ENCODE results near the gene NDUFV2. TPM values are rescaled to one million over a fixed set of nuclear protein-coding genes. Genes with fewer than 3 reads are reported as not detected.

The NDUFV2 gene
- total RNA-seq, 1 experiment from 2014 or later = 211 TPM

DNA sequence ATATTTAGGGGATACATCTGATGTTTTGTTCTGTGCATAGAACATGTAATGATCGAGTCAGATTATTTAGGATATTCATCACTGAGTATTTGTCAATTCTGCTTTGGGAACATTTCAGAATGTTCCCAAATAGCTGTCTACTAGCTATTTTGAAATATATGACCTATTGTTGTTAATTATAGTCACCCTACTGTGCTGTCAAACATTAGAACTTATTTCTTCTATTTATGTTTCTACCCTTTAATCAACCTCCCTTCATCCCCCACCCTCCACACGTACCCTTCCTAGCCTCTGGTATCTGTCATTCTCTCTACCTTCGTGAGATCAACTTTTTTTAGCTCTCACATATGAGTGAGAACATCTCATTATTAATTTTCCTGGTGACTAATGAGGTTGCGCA lies 75.0 kb downstream of the NDUFV2 start:
- intact Hi-C loops (cut with micrococcal nuclease; ENCODE audit: unreplicated experiment) = no loop called here
- H3K4me1 ChIP-seq = no peaks in the 10 kb centered on the region
- no peak overlapping the region for H3K4me3 Mint-ChIP-seq (ENCODE audit: unreplicated experiment)
- no TSS peak for BruUV-seq (replicated peaks)
- H3K36me3 Mint-ChIP-seq (ENCODE audit: insufficient read depth, unreplicated experiment) = no peaks in the 10 kb centered on the region
- H3K4me3 ChIP-seq (ENCODE audit: low read depth, low read length) = no peak overlapping the region
- H3K9me3 Mint-ChIP-seq (ENCODE audit: unreplicated experiment) = no peaks in the 10 kb centered on the region
- H3K9me3 ChIP-seq = no peaks in the 10 kb centered on the region; the same call in 1 of the 2 replicates
- H3K36me3 ChIP-seq (ENCODE audit: control insufficient read depth, insufficient read depth, low read length) = no peaks in the 10 kb centered on the region
- no peak overlapping the region for H3K27ac Mint-ChIP-seq (ENCODE audit: unreplicated experiment)
- DNase-seq = no peak
- no peaks in the 10 kb centered on the region for H3K27me3 ChIP-seq (replicated peaks; ENCODE audit: control insufficient read depth, insufficient read depth, low read length)
- TF ChIP-seq, protein P1, sequence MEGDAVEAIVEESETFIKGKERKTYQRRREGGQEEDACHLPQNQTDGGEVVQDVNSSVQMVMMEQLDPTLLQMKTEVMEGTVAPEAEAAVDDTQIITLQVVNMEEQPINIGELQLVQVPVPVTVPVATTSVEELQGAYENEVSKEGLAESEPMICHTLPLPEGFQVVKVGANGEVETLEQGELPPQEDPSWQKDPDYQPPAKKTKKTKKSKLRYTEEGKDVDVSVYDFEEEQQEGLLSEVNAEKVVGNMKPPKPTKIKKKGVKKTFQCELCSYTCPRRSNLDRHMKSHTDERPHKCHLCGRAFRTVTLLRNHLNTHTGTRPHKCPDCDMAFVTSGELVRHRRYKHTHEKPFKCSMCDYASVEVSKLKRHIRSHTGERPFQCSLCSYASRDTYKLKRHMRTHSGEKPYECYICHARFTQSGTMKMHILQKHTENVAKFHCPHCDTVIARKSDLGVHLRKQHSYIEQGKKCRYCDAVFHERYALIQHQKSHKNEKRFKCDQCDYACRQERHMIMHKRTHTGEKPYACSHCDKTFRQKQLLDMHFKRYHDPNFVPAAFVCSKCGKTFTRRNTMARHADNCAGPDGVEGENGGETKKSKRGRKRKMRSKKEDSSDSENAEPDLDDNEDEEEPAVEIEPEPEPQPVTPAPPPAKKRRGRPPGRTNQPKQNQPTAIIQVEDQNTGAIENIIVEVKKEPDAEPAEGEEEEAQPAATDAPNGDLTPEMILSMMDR (IDR thresholded peaks at IDR 0.05; ENCODE audit: insufficient read depth in 1 of 2, low read depth in 1 of 2, low read length in 1 of 2, severe bottlenecking in 1 of 2, unreplicated experiment in 1 of 2) = no peak
- CTCF ChIA-PET = no interaction called here
- no peaks in the 10 kb centered on the region for H3K4me1 Mint-ChIP-seq (ENCODE audit: low read depth, unreplicated experiment)
- H3K27me3 Mint-ChIP-seq (ENCODE audit: insufficient read depth, unreplicated experiment) = no peaks in the 10 kb centered on the region
- POLR2A ChIA-PET = no interaction called here

DNA sequence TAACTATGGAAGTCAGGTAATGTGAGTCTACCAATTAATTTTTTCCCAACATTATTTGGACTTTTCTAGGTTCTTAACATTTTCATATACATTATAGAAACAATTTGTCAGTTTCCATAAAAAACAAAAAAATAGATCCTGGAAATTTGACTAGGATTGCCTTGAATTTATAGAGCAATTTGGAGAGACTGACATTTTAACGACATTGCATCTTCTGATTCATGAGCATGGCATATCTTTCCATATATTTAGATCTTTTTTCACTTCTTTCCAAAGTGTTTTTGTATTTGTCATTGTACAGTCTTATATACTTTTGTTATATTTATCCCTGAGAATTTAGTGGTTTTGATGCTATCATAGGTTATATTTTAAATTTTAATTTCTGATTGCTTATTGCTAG lies 76.1 kb downstream of the NDUFV2 start:
- no peak overlapping the region for H3K27ac Mint-ChIP-seq (ENCODE audit: unreplicated experiment)
- no TSS peak for BruUV-seq (replicated peaks)
- H3K27me3 Mint-ChIP-seq (ENCODE audit: insufficient read depth, unreplicated experiment) = no peaks in the 10 kb centered on the region
- H3K27me3 ChIP-seq (replicated peaks; ENCODE audit: control insufficient read depth, insufficient read depth, low read length) = no peaks in the 10 kb centered on the region
- H3K4me3 ChIP-seq (ENCODE audit: low read depth, low read length) = no peak overlapping the region
- no peaks in the 10 kb centered on the region for H3K4me1 ChIP-seq
- H3K9me3 Mint-ChIP-seq (ENCODE audit: unreplicated experiment) = peaks cover 5% of the 10 kb centered on the region
- DNase-seq = no peak
- POLR2A ChIA-PET = no interaction called here
- no peaks in the 10 kb centered on the region; the same call in 1 of the 2 replicates for H3K9me3 ChIP-seq
- CTCF ChIA-PET = no interaction called here
- peaks cover 3% of the 10 kb centered on the region for H3K36me3 Mint-ChIP-seq (ENCODE audit: insufficient read depth, unreplicated experiment)
- H3K36me3 ChIP-seq (ENCODE audit: control insufficient read depth, insufficient read depth, low read length) = no peaks in the 10 kb centered on the region
- H3K4me3 Mint-ChIP-seq (ENCODE audit: unreplicated experiment) = no peak overlapping the region
- no peaks in the 10 kb centered on the region for H3K4me1 Mint-ChIP-seq (ENCODE audit: low read depth, unreplicated experiment)
- intact Hi-C loops (cut with micrococcal nuclease; ENCODE audit: unreplicated experiment) = no loop called here
- TF ChIP-seq, protein P1 (IDR thresholded peaks at IDR 0.05; ENCODE audit: insufficient read depth in 1 of 2, low read depth in 1 of 2, low read length in 1 of 2, severe bottlenecking in 1 of 2, unreplicated experiment in 1 of 2) = no peak

DNA sequence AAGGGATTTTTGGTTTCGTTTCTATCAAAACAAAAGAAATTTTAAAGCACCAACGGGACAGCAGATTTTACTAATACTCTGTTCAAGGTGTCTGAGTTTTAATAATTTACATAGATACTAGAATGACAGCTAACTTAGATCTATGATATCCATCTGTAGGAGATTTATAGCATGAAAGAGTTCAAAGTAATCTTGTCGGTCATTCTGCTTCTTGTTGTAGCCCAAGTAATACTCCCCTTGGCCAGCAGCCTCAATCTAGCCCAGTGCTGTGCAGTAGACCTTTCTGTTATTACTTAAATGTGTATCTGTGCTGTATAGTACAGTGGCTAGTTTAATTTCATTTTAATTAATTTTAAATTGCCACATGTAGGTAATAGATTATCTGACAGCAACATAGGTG lies 78.8 kb downstream of the NDUFV2 start:
- Histone ChIP-seq H3K36me3 (ENCODE audit: control insufficient read depth, insufficient read depth, low read length) (no peaks in the 10 kb centered on the region), H3K4me1 (no peaks in the 10 kb centered on the region), H3K4me3 (ENCODE audit: low read depth, low read length) (no peak overlapping the region), H3K27me3 (replicated peaks; ENCODE audit: control insufficient read depth, insufficient read depth, low read length) (no peaks in the 10 kb centered on the region), H3K9me3 (no peaks in the 10 kb centered on the region; the same call in 1 of the 2 replicates)
- no peak overlapping the region for H3K4me3 Mint-ChIP-seq (ENCODE audit: unreplicated experiment)
- no TSS peak for BruUV-seq (replicated peaks)
- no peak for DNase-seq
- H3K4me1 Mint-ChIP-seq (ENCODE audit: low read depth, unreplicated experiment) = no peaks in the 10 kb centered on the region
- POLR2A ChIA-PET = no interaction called here
- H3K9me3 Mint-ChIP-seq (ENCODE audit: unreplicated experiment) = peaks cover 10% of the 10 kb centered on the region
- H3K36me3 Mint-ChIP-seq (ENCODE audit: insufficient read depth, unreplicated experiment) = peaks cover 18% of the 10 kb centered on the region
- CTCF ChIA-PET = no interaction called here
- TF ChIP-seq, protein P1 (IDR thresholded peaks at IDR 0.05; ENCODE audit: insufficient read depth in 1 of 2, low read depth in 1 of 2, low read length in 1 of 2, severe bottlenecking in 1 of 2, unreplicated experiment in 1 of 2) = no peak
- no peak overlapping the region for H3K27ac Mint-ChIP-seq (ENCODE audit: unreplicated experiment)
- no peaks in the 10 kb centered on the region for H3K27me3 Mint-ChIP-seq (ENCODE audit: insufficient read depth, unreplicated experiment)
- intact Hi-C loops (cut with micrococcal nuclease; ENCODE audit: unreplicated experiment) = no loop called here
